ENCODE data around the gene NTRK3.

The NTRK3 gene

GRCh38 chr15:88225461-88225860, 31.1 kb downstream of the NTRK3 start:
- no peak for DNase-seq

GRCh38 chr15:88223084-88223483, 33.5 kb downstream of the NTRK3 start:
- DNase-seq: no peak

GRCh38 chr15:88221836-88222235, 34.7 kb downstream of the NTRK3 start:
- no peak for DNase-seq

GRCh38 chr15:88220443-88221335, 35.9 kb downstream of the NTRK3 start:
- DNase-seq: no peak

GRCh38 chr15:88219623-88220022, 36.9 kb downstream of the NTRK3 start:
- no peak for DNase-seq

- no peak for DNase-seq
These were observed 37.9 kb downstream of the NTRK3 start for GRCh38 chr15:88218557-88219221.

GRCh38 chr15:88215066-88215648, 41.4 kb downstream of the NTRK3 start:
- no peak for DNase-seq

- DNase-seq: no peak
These were observed 47.4 kb downstream of the NTRK3 start for GRCh38 chr15:88209111-88209510.

GRCh38 chr15:88208396-88208795, 48.1 kb downstream of the NTRK3 start:
- no peak for DNase-seq

- DNase-seq: no peak
These were observed 49.0 kb downstream of the NTRK3 start for GRCh38 chr15:88207565-88207964.

- DNase-seq: no peak
These were observed 52.0 kb downstream of the NTRK3 start for GRCh38 chr15:88204584-88204983.

GRCh38 chr15:88202231-88202630, 54.3 kb downstream of the NTRK3 start:
- DNase-seq: no peak

- DNase-seq: no peak
These were observed 55.3 kb downstream of the NTRK3 start for GRCh38 chr15:88201207-88201606.

GRCh38 chr15:88196961-88197360, 59.6 kb downstream of the NTRK3 start:
- no peak for DNase-seq

- DNase-seq: no peak
These were observed 62.4 kb downstream of the NTRK3 start for GRCh38 chr15:88194162-88194561.

- DNase-seq: no peak
These were observed 63.1 kb downstream of the NTRK3 start for GRCh38 chr15:88193415-88193814.

- DNase-seq: no peak
These were observed 64.8 kb downstream of the NTRK3 start for GRCh38 chr15:88191812-88192165.

GRCh38 chr15:88190232-88190631, 66.3 kb downstream of the NTRK3 start:
- no peak for DNase-seq

- DNase-seq: no peak
These were observed 68.2 kb downstream of the NTRK3 start for GRCh38 chr15:88188300-88188699.

GRCh38 chr15:88187195-88187594, 69.3 kb downstream of the NTRK3 start:
- DNase-seq: no peak

- DNase-seq: no peak
These were observed 71.0 kb downstream of the NTRK3 start for GRCh38 chr15:88185584-88185983.

GRCh38 chr15:88181613-88182012, 74.9 kb downstream of the NTRK3 start:
- no peak for DNase-seq

GRCh38 chr15:88179562-88179961, 77.0 kb downstream of the NTRK3 start:
- DNase-seq: no peak

GRCh38 chr15:88178631-88179030, 77.9 kb downstream of the NTRK3 start:
- DNase-seq: no peak

Data from activated CD8-positive, alpha-beta memory T cell treated with anti-CD3 and anti-CD28 coated beads, Interleukin-2, amount 50 U/mL, for 4 hours (primary cell).